ENCODE results near the gene LGALS1.

DNA sequence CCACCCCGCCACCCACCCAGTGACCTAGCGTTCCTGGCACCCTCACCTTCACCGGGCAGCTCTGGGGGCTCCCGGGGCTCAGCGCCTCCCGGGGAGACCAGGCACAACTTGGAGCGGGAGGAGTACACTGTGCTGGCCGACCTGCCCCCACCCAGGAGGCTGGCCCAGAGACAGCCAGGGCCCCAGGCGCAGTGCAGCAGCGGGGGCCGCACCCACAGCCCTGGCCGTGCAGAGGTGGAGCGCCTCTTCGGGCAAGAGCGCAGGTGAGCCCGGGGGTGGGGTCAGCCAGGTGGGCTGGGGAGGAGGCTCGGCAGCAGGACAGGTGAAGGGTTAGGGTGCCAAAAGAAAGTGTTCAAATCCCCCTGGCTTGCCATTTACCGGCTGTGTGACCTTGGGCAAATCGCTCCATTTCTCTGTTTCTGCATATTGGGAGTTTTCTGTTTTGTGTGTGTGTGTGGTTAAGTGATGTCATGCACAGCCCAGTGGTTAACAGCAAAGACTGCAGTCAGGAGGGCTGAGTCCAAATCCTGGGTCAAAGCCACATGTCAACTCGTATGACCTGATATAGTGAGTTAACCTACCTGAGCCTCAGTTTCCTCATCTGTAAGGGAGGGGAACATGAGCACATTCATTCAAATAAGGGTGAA is 50.9 kb downstream of the LGALS1 start:
- TF ChIP-seq, protein P1, sequence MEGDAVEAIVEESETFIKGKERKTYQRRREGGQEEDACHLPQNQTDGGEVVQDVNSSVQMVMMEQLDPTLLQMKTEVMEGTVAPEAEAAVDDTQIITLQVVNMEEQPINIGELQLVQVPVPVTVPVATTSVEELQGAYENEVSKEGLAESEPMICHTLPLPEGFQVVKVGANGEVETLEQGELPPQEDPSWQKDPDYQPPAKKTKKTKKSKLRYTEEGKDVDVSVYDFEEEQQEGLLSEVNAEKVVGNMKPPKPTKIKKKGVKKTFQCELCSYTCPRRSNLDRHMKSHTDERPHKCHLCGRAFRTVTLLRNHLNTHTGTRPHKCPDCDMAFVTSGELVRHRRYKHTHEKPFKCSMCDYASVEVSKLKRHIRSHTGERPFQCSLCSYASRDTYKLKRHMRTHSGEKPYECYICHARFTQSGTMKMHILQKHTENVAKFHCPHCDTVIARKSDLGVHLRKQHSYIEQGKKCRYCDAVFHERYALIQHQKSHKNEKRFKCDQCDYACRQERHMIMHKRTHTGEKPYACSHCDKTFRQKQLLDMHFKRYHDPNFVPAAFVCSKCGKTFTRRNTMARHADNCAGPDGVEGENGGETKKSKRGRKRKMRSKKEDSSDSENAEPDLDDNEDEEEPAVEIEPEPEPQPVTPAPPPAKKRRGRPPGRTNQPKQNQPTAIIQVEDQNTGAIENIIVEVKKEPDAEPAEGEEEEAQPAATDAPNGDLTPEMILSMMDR (IDR thresholded peaks at IDR 0.05) = no peak
- TF ChIP-seq POLR2AphosphoS5 (IDR thresholded peaks at IDR 0.05) = no peak
- no peak for TF ChIP-seq POLR2A (IDR thresholded peaks at IDR 0.05)

Data from breast epithelium (tissue), 3 donors.